HepG2 (cell line): Measurements from ENCODE around the gene SLC25A38. TPM values are rescaled to one million over a fixed set of nuclear protein-coding genes. Genes with fewer than 3 reads are reported as not detected.

Experiments
- AKAP8 ChIP-seq: sonication (generic); formaldehyde crosslinking; IDR thresholded peaks from 2 replicates; pipeline ENCODE4 v1.5.1; 2020; ENCODE audit warnings: mild to moderate bottlenecking, missing genetic modification reagents
- FOXA1 ChIP-seq, 2 experiments: fragments of 450-650 bp in 1 of 2; sonication (generic) in 1 of 2; formaldehyde crosslinking in 1 of 2; IDR thresholded peaks; 2 replicates each; pipeline versions ENCODE4 v1.4.0 to v1.6.1; 2016 to 2020; ENCODE audit warnings: missing genetic modification reagents in 1 of 2
- NR1H2 ChIP-seq: sonication (generic); formaldehyde crosslinking; IDR thresholded peaks from 2 replicates; pipeline ENCODE4 v1.8.1; 2022; ENCODE audit warnings: low read depth, missing genetic modification reagents, borderline replicate concordance
- NR2F6 ChIP-seq, 2 experiments: IDR thresholded peaks; 2 replicates each; pipeline ENCODE4 v1.6.1; 2016; ENCODE audit warnings: antibody characterized with exemption in 1 of 2, mild to moderate bottlenecking in 1 of 2
- RFXAP ChIP-seq: sonication (generic); formaldehyde crosslinking; IDR thresholded peaks from 2 replicates; pipeline ENCODE4 v1.4.0; 2020; ENCODE audit warnings: missing genetic modification reagents, borderline replicate concordance
- SOX13 ChIP-seq, 3 experiments: fragments of 450-650 bp in 1 of 3; sonication (generic) in 1 of 3; formaldehyde crosslinking in 1 of 3; IDR thresholded peaks in 2 of 3; conservative IDR thresholded peaks in 1 of 3; 2 replicates each; pipeline versions ENCODE4 v1.5.0 to v1.6.1; 2016 to 2020; ENCODE audit warnings: antibody characterized with exemption in 1 of 3, mild to moderate bottlenecking in 1 of 3, missing compliant biosample characterization in 1 of 3, missing genetic modification reagents in 1 of 3, moderate library complexity in 1 of 3
- SOX6 ChIP-seq, 2 experiments: fragments of 450-650 bp in 1 of 2; sonication (generic) in 1 of 2; formaldehyde crosslinking in 1 of 2; IDR thresholded peaks; 2 replicates each; pipeline versions ENCODE4 v1.4.0 to v1.6.1; 2017 to 2020; ENCODE audit warnings: antibody characterized with exemption in 1 of 2, mild to moderate bottlenecking in 1 of 2, missing genetic modification reagents in 1 of 2
- SRY ChIP-seq: sonication (generic); formaldehyde crosslinking; IDR thresholded peaks from 2 replicates; pipeline ENCODE4 v1.8.0; 2022; ENCODE audit warnings: mild to moderate bottlenecking, missing genetic modification reagents
- SYNCRIP ChIP-seq: fragments of 200-400 bp; formaldehyde crosslinking; IDR thresholded peaks from 2 replicates; pipeline ENCODE4 v1.6.1; 2018; ENCODE audit warnings: mild to moderate bottlenecking, low read depth, low read length; ENCODE audit not compliant: insufficient read depth
- U2AF2 ChIP-seq: fragments of 200-400 bp; formaldehyde crosslinking; IDR thresholded peaks from 2 replicates; pipeline ENCODE4 v1.6.1; 2017; ENCODE audit warnings: low read depth, mild to moderate bottlenecking, low read length
- ZFP37 ChIP-seq: sonication (generic); formaldehyde crosslinking; IDR thresholded peaks from 2 replicates; pipeline ENCODE4 v1.4.0; 2020; ENCODE audit warnings: missing genetic modification reagents, borderline replicate concordance
- ZNF264 ChIP-seq: sonication (generic); formaldehyde crosslinking; IDR thresholded peaks from 2 replicates; pipeline ENCODE4 v1.4.0; 2020; ENCODE audit warnings: missing genetic modification reagents
- ZNF557 ChIP-seq: sonication (generic); formaldehyde crosslinking; IDR thresholded peaks from 2 replicates; pipeline ENCODE4 v1.4.0; 2020; ENCODE audit warnings: missing genetic modification reagents
- polyA plus RNA-seq, 8 experiments: library from polyadenylated mRNA; depleted of rRNA in 3 of 8; stranded (reverse) in 7 of 8; unstranded in 1 of 8; fragments of >200 nt; fragmentation: Illumina TruSeq in 4 of 8; extraction: Trizol in 4 of 8; gene quantifications; 2 replicates each; pipeline versions ENCODE4 v1.2.1 to v1.2.3, GENCODE V29; 2011 to 2016; ENCODE audit warnings: low read depth in 4 of 8, missing spikeins in 1 of 8, mixed read lengths in 1 of 8; ENCODE audit not compliant: insufficient read depth in 1 of 8
- total RNA-seq, 5 experiments: library from RNA; depleted of rRNA; stranded (reverse); fragments of >200 nt; fragmentation: Illumina TruSeq; extraction: Trizol; gene quantifications; 2 replicates each; pipeline ENCODE4 v1.2.3, GENCODE V29; 2016; ENCODE audit warnings: low read depth in 1 of 5
- TF ChIP-seq, protein P1 (sequence below): conservative IDR thresholded peaks from 2 replicates; pipeline ENCODE4 v1.6.1; 2018; ENCODE audit warnings: missing genetic modification reagents
- TF ChIP-seq, protein P2 (sequence below): sonication (generic); formaldehyde crosslinking; IDR thresholded peaks from 2 replicates; pipeline ENCODE4 v1.4.0; 2020; ENCODE audit warnings: missing genetic modification reagents
- TF ChIP-seq, protein P3 (sequence below): sonication (generic); formaldehyde crosslinking; IDR thresholded peaks from 2 replicates; pipeline ENCODE4 v1.8.1; 2022; ENCODE audit warnings: low read depth, mild to moderate bottlenecking, missing genetic modification reagents
- TF ChIP-seq, protein P4 (sequence below): sonication (generic); formaldehyde crosslinking; IDR thresholded peaks from 2 replicates; pipeline ENCODE4 v1.5.0; 2020; ENCODE audit warnings: missing genetic modification reagents

The SLC25A38 gene
- total and polyA plus RNA-seq, 2 of the 13 experiments (the other 11 are each of a cell fraction or from before 2014, with no cell fraction given): 32.5 to 35.4 TPM

DNA sequence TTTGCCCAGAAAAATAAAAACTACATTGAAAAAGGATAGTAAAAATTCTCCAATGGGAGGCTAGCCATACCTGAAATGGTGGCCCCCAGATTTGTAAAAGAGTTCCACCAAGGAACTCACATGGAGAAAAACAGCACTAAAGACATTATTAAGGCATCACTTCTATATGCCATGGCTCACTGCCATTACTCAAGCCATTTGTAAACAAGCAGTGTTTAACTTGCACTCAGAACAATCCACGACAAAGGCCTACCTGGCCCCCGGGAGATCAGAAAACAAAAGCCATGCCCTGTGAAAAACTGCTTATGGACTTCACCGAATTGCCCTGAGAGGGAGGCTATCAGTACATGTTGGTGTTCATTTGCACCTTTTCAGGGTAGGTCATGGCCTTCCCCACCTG lies 34.1 kb upstream of the SLC25A38 start (continued):
- TF ChIP-seq SOX6 (IDR thresholded peaks at IDR 0.05) (no peak), SOX6 (CRISPR knock-in tag; IDR thresholded peaks at IDR 0.05) (peak; percentile 72), ZNF264 (no peak), FOXA1 (IDR thresholded peaks at IDR 0.05) (no peak), FOXA1 (CRISPR knock-in tag; IDR thresholded peaks at IDR 0.05) (peak; percentile 57; the same call in 1 of the 2 replicates), ZNF557 (CRISPR knock-in tag) (no peak), ZFP37 (no peak), NR2F6 (IDR thresholded peaks at IDR 0.05) (peak; percentile 39; the same call in 1 of the 2 replicates), NR2F6 (CRISPR knock-in tag; IDR thresholded peaks at IDR 0.05) (no peak), AKAP8 (CRISPR knock-in tag) (no peak), SYNCRIP (no peak), U2AF2 (no peak), SRY (no peak), SOX13 (IDR thresholded peaks at IDR 0.05) (peak; percentile 68; the same call in 1 of the 2 replicates), SOX13 (CRISPR knock-in tag; conservative IDR thresholded peaks at IDR 0.05 in 1 of 2, IDR thresholded peaks at IDR 0.05 in 1 of 2) (peak in 1 of 2 experiments; percentile 90; a peak in 2 of 4 replicates), RFXAP (CRISPR knock-in tag) (no peak), NR1H2 (CRISPR knock-in tag) (no peak)
- TF ChIP-seq, protein P1, sequence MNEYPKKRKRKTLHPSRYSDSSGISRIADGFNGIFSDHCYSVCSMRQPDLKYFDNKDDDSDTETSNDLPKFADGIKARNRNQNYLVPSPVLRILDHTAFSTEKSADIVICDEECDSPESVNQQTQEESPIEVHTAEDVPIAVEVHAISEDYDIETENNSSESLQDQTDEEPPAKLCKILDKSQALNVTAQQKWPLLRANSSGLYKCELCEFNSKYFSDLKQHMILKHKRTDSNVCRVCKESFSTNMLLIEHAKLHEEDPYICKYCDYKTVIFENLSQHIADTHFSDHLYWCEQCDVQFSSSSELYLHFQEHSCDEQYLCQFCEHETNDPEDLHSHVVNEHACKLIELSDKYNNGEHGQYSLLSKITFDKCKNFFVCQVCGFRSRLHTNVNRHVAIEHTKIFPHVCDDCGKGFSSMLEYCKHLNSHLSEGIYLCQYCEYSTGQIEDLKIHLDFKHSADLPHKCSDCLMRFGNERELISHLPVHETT (CRISPR knock-in tag): no peak
- TF ChIP-seq, protein P2, sequence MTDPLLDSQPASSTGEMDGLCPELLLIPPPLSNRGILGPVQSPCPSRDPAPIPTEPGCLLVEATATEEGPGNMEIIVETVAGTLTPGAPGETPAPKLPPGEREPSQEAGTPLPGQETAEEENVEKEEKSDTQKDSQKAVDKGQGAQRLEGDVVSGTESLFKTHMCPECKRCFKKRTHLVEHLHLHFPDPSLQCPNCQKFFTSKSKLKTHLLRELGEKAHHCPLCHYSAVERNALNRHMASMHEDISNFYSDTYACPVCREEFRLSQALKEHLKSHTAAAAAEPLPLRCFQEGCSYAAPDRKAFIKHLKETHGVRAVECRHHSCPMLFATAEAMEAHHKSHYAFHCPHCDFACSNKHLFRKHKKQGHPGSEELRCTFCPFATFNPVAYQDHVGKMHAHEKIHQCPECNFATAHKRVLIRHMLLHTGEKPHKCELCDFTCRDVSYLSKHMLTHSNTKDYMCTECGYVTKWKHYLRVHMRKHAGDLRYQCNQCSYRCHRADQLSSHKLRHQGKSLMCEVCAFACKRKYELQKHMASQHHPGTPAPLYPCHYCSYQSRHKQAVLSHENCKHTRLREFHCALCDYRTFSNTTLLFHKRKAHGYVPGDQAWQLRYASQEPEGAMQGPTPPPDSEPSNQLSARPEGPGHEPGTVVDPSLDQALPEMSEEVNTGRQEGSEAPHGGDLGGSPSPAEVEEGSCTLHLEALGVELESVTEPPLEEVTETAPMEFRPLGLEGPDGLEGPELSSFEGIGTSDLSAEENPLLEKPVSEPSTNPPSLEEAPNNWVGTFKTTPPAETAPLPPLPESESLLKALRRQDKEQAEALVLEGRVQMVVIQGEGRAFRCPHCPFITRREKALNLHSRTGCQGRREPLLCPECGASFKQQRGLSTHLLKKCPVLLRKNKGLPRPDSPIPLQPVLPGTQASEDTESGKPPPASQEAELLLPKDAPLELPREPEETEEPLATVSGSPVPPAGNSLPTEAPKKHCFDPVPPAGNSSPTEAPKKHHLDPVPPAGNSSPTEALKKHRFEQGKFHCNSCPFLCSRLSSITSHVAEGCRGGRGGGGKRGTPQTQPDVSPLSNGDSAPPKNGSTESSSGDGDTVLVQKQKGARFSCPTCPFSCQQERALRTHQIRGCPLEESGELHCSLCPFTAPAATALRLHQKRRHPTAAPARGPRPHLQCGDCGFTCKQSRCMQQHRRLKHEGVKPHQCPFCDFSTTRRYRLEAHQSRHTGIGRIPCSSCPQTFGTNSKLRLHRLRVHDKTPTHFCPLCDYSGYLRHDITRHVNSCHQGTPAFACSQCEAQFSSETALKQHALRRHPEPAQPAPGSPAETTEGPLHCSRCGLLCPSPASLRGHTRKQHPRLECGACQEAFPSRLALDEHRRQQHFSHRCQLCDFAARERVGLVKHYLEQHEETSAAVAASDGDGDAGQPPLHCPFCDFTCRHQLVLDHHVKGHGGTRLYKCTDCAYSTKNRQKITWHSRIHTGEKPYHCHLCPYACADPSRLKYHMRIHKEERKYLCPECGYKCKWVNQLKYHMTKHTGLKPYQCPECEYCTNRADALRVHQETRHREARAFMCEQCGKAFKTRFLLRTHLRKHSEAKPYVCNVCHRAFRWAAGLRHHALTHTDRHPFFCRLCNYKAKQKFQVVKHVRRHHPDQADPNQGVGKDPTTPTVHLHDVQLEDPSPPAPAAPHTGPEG (CRISPR knock-in tag): no peak
- TF ChIP-seq, protein P3, sequence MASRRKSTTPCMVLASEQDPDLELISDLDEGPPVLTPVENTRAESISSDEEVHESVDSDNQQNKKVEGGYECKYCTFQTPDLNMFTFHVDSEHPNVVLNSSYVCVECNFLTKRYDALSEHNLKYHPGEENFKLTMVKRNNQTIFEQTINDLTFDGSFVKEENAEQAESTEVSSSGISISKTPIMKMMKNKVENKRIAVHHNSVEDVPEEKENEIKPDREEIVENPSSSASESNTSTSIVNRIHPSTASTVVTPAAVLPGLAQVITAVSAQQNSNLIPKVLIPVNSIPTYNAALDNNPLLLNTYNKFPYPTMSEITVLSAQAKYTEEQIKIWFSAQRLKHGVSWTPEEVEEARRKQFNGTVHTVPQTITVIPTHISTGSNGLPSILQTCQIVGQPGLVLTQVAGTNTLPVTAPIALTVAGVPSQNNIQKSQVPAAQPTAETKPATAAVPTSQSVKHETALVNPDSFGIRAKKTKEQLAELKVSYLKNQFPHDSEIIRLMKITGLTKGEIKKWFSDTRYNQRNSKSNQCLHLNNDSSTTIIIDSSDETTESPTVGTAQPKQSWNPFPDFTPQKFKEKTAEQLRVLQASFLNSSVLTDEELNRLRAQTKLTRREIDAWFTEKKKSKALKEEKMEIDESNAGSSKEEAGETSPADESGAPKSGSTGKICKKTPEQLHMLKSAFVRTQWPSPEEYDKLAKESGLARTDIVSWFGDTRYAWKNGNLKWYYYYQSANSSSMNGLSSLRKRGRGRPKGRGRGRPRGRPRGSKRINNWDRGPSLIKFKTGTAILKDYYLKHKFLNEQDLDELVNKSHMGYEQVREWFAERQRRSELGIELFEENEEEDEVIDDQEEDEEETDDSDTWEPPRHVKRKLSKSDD: no peak
- TF ChIP-seq, protein P4, sequence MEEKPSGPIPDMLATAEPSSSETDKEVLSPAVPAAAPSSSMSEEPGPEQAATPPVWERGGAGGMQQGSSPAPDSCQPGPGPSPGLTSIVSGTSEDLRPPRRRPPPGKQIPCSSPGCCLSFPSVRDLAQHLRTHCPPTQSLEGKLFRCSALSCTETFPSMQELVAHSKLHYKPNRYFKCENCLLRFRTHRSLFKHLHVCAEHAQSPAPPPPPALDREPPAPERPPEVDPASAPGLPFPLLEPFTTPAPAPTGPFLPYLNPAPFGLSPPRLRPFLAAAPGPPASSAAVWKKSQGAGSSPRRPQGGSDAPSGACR (CRISPR knock-in tag): no peak
- TF ChIP-seq, all 625 proteins: peak for 6
